HG02938 (cell line): Measurements from ENCODE around the gene DMRTC2.

Experiments used
- ATAC-seq: cut with Tn5 transposase; IDR thresholded peaks from one replicate; pipeline ENCODE4 v1.9.1; 2021; ENCODE audit warnings: mild to moderate bottlenecking, moderate library complexity; ENCODE audit not compliant: unreplicated experiment

DMRTC2 gene

GRCh38 chr19:41845001-41845050 is at the start of gene DMRTC2:
DMRTC2 (plus strand) TSS chr19:41845042; CDS start chr19:41847429, 2,387 bp downstream.
- no peak for ATAC-seq

GRCh38 chr19:41796362-41796761 is 48.5 kb upstream of the DMRTC2 start, which contains the start of gene CEACAM3:
CEACAM3 (plus strand) TSS chr19:41796587; CDS start chr19:41796678, 91 bp downstream.
- ATAC-seq: no peak

DNA sequence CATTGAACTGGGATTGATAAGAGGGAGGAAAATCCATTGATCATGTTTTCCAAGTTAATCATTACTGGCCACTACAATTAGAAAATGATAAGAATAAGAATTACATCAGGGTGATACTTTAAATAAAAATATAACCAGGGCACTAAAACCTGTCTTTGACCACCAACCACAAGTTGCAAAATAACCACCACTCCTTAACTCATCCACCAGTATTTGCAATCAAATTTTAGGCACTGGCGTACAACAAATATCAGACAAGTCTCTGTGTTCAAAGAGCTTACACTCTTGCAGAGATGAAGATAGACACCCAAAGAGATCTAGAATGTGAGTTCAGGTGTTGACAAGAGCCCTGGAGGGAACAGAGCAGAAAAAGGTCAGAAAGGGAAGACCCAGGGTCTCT is 47.9 kb upstream of the DMRTC2 start:
- ATAC-seq: no peak

- no peak for ATAC-seq
These were observed 45.3 kb upstream of the DMRTC2 start for GRCh38 chr19:41799444-41800000.

DNA sequence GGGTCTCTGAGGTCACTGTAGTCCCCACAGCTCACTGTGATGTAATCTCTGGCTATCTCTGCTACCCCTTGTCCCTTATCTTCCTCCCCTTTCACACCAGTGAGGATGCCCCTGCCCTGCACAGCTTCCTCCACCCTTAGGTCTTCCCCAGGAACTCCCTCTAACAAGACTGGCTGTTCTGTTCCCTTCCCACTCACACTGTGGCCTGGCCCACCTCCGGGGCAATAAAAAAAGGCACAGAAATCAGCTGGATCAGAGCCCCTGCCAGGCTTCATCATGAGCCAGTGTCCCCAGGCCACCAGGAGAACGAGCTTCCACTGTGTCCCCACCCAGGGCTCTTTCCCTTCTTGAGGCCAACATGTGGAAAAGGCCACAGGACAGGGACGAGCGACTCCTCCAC is 43.8 kb upstream of the DMRTC2 start:
- no peak for ATAC-seq

DNA sequence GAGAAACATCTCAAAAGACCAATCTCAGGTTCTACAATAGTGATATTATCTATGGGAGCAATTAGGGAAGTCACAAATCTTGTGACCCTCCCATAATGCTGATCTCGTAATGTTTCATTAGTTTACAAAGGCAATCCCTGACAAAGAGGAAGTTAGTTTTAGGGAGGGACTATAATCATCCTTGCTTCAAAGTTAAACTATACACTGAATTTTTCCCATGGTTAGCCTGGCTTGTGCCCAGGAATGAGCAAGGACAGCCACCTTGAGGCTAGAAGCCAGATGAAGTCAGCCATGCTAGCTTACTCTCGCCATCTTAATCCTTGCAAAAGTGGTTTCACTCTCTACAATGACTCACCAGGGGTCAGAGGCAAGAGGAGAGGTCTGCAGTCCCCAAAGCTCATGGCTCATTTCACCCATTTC is 43.0 kb upstream of the DMRTC2 start:
- no peak for ATAC-seq

GRCh38 chr19:41802770-41803169 is 42.1 kb upstream of the DMRTC2 start:
- no peak for ATAC-seq

- ATAC-seq: no peak
These were observed 40.5 kb upstream of the DMRTC2 start for GRCh38 chr19:41804336-41804735.

- ATAC-seq: no peak
These were observed 37.7 kb upstream of the DMRTC2 start for GRCh38 chr19:41807176-41807575.

- no peak for ATAC-seq
These were observed 35.9 kb upstream of the DMRTC2 start for GRCh38 chr19:41808663-41809566.

GRCh38 chr19:41810301-41810700 is 34.5 kb upstream of the DMRTC2 start:
- ATAC-seq: no peak

DNA sequence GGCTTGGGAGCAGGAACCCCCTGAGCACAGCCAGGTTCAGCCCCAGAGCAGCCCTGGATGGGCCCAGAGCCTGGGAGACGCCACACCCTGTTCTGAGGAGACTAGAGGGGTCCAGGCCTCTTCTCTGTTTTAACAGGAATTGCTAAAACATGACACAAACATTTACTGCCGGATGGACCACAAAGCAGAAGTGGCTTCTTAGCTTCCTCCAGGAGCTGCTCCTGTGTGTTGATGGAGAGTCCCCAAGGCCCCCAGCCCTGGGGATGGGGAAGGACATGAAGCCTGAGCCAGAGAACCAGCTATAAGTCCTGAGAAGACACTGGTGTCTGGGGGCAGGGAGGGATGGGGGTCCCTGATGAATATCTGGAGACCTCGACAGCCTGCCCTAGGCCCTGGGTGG is 33.8 kb upstream of the DMRTC2 start:
- ATAC-seq: no peak

- ATAC-seq: no peak
These were observed 32.9 kb upstream of the DMRTC2 start for GRCh38 chr19:41811981-41812380.

- ATAC-seq: no peak
These were observed 30.9 kb upstream of the DMRTC2 start for GRCh38 chr19:41813911-41814310.

- no peak for ATAC-seq
These were observed 29.5 kb upstream of the DMRTC2 start for GRCh38 chr19:41815301-41815700.

DNA sequence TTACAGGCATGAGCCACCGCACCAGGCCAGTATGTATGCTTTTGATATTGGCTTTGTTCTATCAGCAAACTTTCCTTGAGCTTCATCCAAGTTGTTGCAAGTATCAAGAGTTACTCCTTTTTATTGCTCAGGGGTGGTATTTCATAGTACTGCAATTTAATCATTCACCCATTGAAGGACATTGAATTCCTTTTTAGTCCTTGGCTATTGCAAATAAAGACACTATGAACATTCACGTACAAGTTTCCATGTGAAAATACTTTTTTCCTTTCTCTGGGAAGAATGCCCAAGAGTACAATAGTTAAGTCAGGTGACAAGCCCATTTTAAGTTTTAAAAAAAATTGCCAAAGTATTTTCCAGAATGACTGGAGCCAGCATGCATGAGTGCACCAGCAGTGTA is 28.1 kb upstream of the DMRTC2 start:
- ATAC-seq: no peak

DNA sequence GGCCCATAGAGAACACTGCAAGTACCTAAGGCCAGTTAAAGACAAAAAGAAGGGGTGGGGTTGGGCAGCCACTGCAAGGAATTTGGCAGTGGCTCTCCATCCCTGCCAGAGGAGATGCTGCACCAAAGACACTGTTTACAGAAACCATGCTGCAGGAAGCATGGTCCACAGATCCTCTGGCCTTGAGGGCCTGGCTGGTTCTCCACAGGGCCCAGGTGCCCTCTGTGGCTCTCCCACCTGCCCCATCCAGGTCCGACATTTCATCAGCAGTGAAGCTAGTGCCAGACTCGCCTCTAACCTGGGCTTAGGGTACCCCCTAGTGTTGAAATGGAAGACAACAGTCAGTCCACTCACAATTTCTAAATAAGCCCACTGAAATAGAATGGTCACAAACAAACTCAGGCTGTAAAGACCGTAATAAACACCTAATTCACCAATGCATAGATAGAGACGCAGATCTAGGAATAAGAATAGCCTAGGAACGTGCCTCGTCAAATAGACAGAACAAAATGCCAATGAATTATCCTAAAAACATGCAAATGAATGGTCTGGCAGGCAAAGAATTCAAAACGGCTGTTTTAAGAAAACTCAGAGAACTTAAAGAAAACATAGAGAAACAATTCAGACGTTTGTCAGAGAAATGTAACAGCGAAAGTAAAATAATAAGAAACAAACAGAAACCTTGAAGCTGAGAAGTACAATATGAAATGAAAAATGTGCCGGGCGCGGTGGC is 23.7 kb upstream of the DMRTC2 start:
- ATAC-seq: no peak

DNA sequence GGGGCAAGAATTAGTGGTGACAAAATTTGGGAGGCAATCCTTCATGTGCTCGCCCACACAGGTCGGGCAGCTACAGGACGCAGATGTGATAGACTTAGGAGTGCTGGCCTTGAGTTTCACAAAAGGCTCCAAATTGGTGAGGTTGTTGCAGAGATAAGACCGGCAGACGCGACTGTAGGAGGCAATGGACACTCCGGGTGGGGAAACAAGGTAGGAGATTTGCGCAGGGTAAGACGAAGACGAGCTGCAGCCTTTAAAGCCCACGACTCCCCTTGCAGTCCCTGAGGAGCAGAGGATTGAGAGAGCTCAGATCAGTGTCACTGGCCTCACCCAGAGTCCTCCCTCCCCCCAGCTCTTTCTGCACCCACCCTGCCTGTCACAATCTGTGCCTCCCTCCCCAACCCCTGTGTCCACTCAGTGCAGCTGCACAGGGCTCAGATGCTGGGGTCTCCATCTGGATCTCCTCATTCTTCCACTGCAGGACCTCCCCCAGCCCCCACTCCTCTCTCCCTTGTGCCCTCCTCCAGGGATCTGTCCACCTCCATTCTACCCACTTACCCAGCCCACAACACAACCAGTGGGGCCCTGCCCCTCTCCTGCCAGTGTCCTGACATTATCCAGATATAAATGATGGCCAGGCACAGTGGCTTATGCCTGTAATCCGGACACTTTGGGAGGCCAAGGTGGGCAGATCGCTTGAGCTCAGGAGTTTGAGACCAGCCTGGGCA is 6.7 kb upstream of the DMRTC2 start:
- no peak for ATAC-seq

GRCh38 chr19:41839211-41839610 is 5.6 kb upstream of the DMRTC2 start:
- no peak for ATAC-seq

DNA sequence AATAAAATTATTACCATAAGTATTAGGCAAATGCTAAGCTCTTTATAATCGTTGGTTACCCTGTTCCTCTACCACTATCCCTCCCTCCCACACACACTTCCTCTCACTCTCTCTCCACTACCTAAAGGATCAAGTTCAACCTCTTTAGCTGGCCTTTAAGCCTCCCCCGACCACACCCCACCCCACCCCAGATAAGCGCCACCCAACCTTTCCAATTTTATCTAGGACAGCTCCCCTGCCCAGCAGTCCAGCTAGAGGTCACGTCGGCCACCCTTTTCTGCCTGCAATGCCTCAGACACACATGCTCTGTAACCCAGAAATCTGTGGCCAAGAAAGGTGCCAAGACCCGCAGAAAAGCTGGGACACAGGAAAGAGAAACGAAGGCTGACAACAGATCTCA is 1.5 kb upstream of the DMRTC2 start:
- no peak for ATAC-seq

DNA sequence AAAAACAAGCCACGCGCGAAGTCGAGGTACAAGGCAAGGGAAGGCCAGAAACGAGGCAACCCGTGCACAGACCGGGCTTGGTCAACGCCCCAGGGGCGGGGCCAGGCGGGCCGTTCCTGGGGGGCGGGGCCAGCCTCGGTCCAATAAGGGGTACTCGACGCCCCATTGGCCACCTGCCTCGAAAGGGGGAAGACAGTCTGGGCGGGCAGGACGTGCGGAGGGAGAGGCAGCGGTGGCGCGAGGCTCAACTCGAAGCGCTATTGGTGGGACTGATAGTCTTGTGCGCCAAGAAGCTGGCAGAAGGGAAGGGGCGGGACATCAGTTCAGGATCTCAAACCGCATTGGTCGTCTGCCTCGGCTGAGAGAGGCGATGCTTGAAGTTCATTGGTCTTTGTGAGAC is 241 bp upstream of the DMRTC2 start, which contains the start of gene LYPD4:
TSS of gene LYPD4 (minus strand) at position 83 of the 400 bp plus-strand sequence. CDS start 5,398 bp downstream, outside the sequence.
- no peak for ATAC-seq
